Measurements from ENCODE around the gene NUDT4. TPM values are rescaled to one million over a fixed set of nuclear protein-coding genes. Genes with fewer than 3 reads are reported as not detected.
"Not testable (repeated sequence)": the region's sequence is repeated elsewhere in the genome, so short reads cannot be mapped to it uniquely, and the experiment has no call there.

Gene NUDT4
- polyA plus RNA-seq, 4 donors: 15.9 to 80.8 (median 22.4) TPM

GRCh38 chr12:93409343-93410187, 31.8 kb downstream of the NUDT4 start:
- WGBS, 3 donors: 64 to 69% (median 68%) methylated on average over 4 of the region's 4 CpGs
- H3K4me1 ChIP-seq (ENCODE audit: control insufficient read depth in 3 of 3, insufficient read depth in 2 of 3, low read depth in 1 of 3, low read length in 2 of 3); H3K4me3 ChIP-seq (ENCODE audit: low read depth in 1 of 3, low read length in 3 of 3); H3K9me3 ChIP-seq (ENCODE audit: control insufficient read depth in 2 of 2, insufficient read depth in 1 of 2, low read depth in 1 of 2, low read length in 1 of 2); DNase-seq; FAIRE-seq; H3K27ac ChIP-seq (ENCODE audit: low read depth in 1 of 3, low read length in 2 of 3); H3K27me3 ChIP-seq (ENCODE audit: control insufficient read depth in 3 of 3, insufficient read depth in 3 of 3, low read length in 3 of 3): not testable (repeated sequence)
- H3K36me3 ChIP-seq (ENCODE audit: control insufficient read depth in 3 of 3, insufficient read depth in 2 of 3, low read depth in 1 of 3, low read length in 3 of 3): peaks cover 2 to 10% (median 3%) of the 10 kb centered on the region in 3 donors

- not testable (repeated sequence) for H3K27ac ChIP-seq (ENCODE audit: low read depth in 1 of 3, low read length in 2 of 3); H3K9me3 ChIP-seq (ENCODE audit: control insufficient read depth in 2 of 2, insufficient read depth in 1 of 2, low read depth in 1 of 2, low read length in 1 of 2); H3K27me3 ChIP-seq (ENCODE audit: control insufficient read depth in 3 of 3, insufficient read depth in 3 of 3, low read length in 3 of 3); H3K4me3 ChIP-seq (ENCODE audit: low read depth in 1 of 3, low read length in 3 of 3); DNase-seq; H3K4me1 ChIP-seq (ENCODE audit: control insufficient read depth in 3 of 3, insufficient read depth in 2 of 3, low read depth in 1 of 3, low read length in 2 of 3); FAIRE-seq
- 57 to 77% (median 61%) methylated on average over 6 of the region's 6 CpGs for WGBS, 3 donors
- H3K36me3 ChIP-seq (ENCODE audit: control insufficient read depth in 3 of 3, insufficient read depth in 2 of 3, low read depth in 1 of 3, low read length in 3 of 3): peaks cover 2 to 10% (median 3%) of the 10 kb centered on the region in 3 donors
Observed at GRCh38 chr12:93411060-93411459, 33.3 kb downstream of the NUDT4 start.

- H3K36me3 ChIP-seq (ENCODE audit: control insufficient read depth in 3 of 3, insufficient read depth in 2 of 3, low read depth in 1 of 3, low read length in 3 of 3); H3K27me3 ChIP-seq (ENCODE audit: control insufficient read depth in 3 of 3, insufficient read depth in 3 of 3, low read length in 3 of 3); H3K27ac ChIP-seq (ENCODE audit: low read depth in 1 of 3, low read length in 2 of 3); DNase-seq; FAIRE-seq; H3K4me3 ChIP-seq (ENCODE audit: low read depth in 1 of 3, low read length in 3 of 3); H3K9me3 ChIP-seq (ENCODE audit: control insufficient read depth in 2 of 2, insufficient read depth in 1 of 2, low read depth in 1 of 2, low read length in 1 of 2); H3K4me1 ChIP-seq (ENCODE audit: control insufficient read depth in 3 of 3, insufficient read depth in 2 of 3, low read depth in 1 of 3, low read length in 2 of 3): not testable (repeated sequence)
- WGBS, 3 donors: 86 to 95% (median 94%) methylated on average over 8 of the region's 8 CpGs
Observed at GRCh38 chr12:93412396-93412795, 34.7 kb downstream of the NUDT4 start.

GRCh38 chr12:93413064-93413463, 35.3 kb downstream of the NUDT4 start:
- no peak overlapping the region for H3K4me3 ChIP-seq (ENCODE audit: low read depth in 1 of 3, low read length in 3 of 3)
- FAIRE-seq (no peak), DNase-seq (no peak)
- peaks cover 0 to 9% (median 3%) of the 10 kb centered on the region in 3 donors for H3K36me3 ChIP-seq (ENCODE audit: control insufficient read depth in 3 of 3, insufficient read depth in 2 of 3, low read depth in 1 of 3, low read length in 3 of 3)
- 65 to 82% (median 72%) methylated on average over 3 of the region's 3 CpGs for WGBS, 3 donors
- H3K4me1 ChIP-seq (ENCODE audit: control insufficient read depth in 3 of 3, insufficient read depth in 2 of 3, low read depth in 1 of 3, low read length in 2 of 3): peaks cover 0 to 7% (median 0%) of the 10 kb centered on the region in 3 donors
- no peaks in the 10 kb centered on the region for H3K9me3 ChIP-seq (ENCODE audit: control insufficient read depth in 2 of 2, insufficient read depth in 1 of 2, low read depth in 1 of 2, low read length in 1 of 2)
- no peak overlapping the region for H3K27ac ChIP-seq (ENCODE audit: low read depth in 1 of 3, low read length in 2 of 3)
- no peaks in the 10 kb centered on the region for H3K27me3 ChIP-seq (ENCODE audit: control insufficient read depth in 3 of 3, insufficient read depth in 3 of 3, low read length in 3 of 3)

- H3K9me3 ChIP-seq (ENCODE audit: control insufficient read depth in 2 of 2, insufficient read depth in 1 of 2, low read depth in 1 of 2, low read length in 1 of 2): no peaks in the 10 kb centered on the region
- peaks cover 0 to 7% (median 0%) of the 10 kb centered on the region in 3 donors for H3K4me1 ChIP-seq (ENCODE audit: control insufficient read depth in 3 of 3, insufficient read depth in 2 of 3, low read depth in 1 of 3, low read length in 2 of 3)
- peak overlapping the region in 1 of 3 donors; percentile 24 for H3K27ac ChIP-seq (ENCODE audit: low read depth in 1 of 3, low read length in 2 of 3)
- WGBS, 3 donors: 57 to 83% (median 73%) methylated on average over 3 of the region's 3 CpGs
- no peaks in the 10 kb centered on the region for H3K27me3 ChIP-seq (ENCODE audit: control insufficient read depth in 3 of 3, insufficient read depth in 3 of 3, low read length in 3 of 3)
- DNase-seq (no peak), FAIRE-seq (no peak)
- H3K36me3 ChIP-seq (ENCODE audit: control insufficient read depth in 3 of 3, insufficient read depth in 2 of 3, low read depth in 1 of 3, low read length in 3 of 3): peaks cover 0 to 8% (median 0%) of the 10 kb centered on the region in 3 donors
- H3K4me3 ChIP-seq (ENCODE audit: low read depth in 1 of 3, low read length in 3 of 3): no peak overlapping the region
Observed at GRCh38 chr12:93415723-93416464, 38.2 kb downstream of the NUDT4 start.

- DNase-seq (no peak), FAIRE-seq (no peak)
- no peak overlapping the region for H3K27ac ChIP-seq (ENCODE audit: low read depth in 1 of 3, low read length in 2 of 3)
- H3K4me3 ChIP-seq (ENCODE audit: low read depth in 1 of 3, low read length in 3 of 3): no peak overlapping the region
- WGBS, 3 donors: 95 to 97% (median 96%) methylated on average over 4 of the region's 4 CpGs
- no peaks in the 10 kb centered on the region for H3K27me3 ChIP-seq (ENCODE audit: control insufficient read depth in 3 of 3, insufficient read depth in 3 of 3, low read length in 3 of 3)
- H3K36me3 ChIP-seq (ENCODE audit: control insufficient read depth in 3 of 3, insufficient read depth in 2 of 3, low read depth in 1 of 3, low read length in 3 of 3): peaks cover 0 to 3% (median 0%) of the 10 kb centered on the region in 3 donors
- peaks cover 0 to 7% (median 0%) of the 10 kb centered on the region in 3 donors for H3K4me1 ChIP-seq (ENCODE audit: control insufficient read depth in 3 of 3, insufficient read depth in 2 of 3, low read depth in 1 of 3, low read length in 2 of 3)
- H3K9me3 ChIP-seq (ENCODE audit: control insufficient read depth in 2 of 2, insufficient read depth in 1 of 2, low read depth in 1 of 2, low read length in 1 of 2): no peaks in the 10 kb centered on the region
Observed at GRCh38 chr12:93417967-93418480, 40.3 kb downstream of the NUDT4 start.

GRCh38 chr12:93419388-93420034, 41.8 kb downstream of the NUDT4 start:
- H3K36me3 ChIP-seq (ENCODE audit: control insufficient read depth in 3 of 3, insufficient read depth in 2 of 3, low read depth in 1 of 3, low read length in 3 of 3): peaks cover 0 to 3% (median 0%) of the 10 kb centered on the region in 3 donors
- no peak overlapping the region for H3K4me3 ChIP-seq (ENCODE audit: low read depth in 1 of 3, low read length in 3 of 3)
- DNase-seq (peak; percentile 61 to 65), FAIRE-seq (peak; percentile 57)
- peaks cover 0 to 9% (median 0%) of the 10 kb centered on the region in 3 donors for H3K4me1 ChIP-seq (ENCODE audit: control insufficient read depth in 3 of 3, insufficient read depth in 2 of 3, low read depth in 1 of 3, low read length in 2 of 3)
- no peaks in the 10 kb centered on the region for H3K9me3 ChIP-seq (ENCODE audit: control insufficient read depth in 2 of 2, insufficient read depth in 1 of 2, low read depth in 1 of 2, low read length in 1 of 2)
- H3K27ac ChIP-seq (ENCODE audit: low read depth in 1 of 3, low read length in 2 of 3): no peak overlapping the region
- no peaks in the 10 kb centered on the region for H3K27me3 ChIP-seq (ENCODE audit: control insufficient read depth in 3 of 3, insufficient read depth in 3 of 3, low read length in 3 of 3)
- 16 to 38% (median 21%) methylated on average over 1 of the region's 1 CpG for WGBS, 3 donors

GRCh38 chr12:93422050-93422449, 44.3 kb downstream of the NUDT4 start:
- no peak for FAIRE-seq
- no peaks in the 10 kb centered on the region for H3K27me3 ChIP-seq (ENCODE audit: control insufficient read depth in 3 of 3, insufficient read depth in 3 of 3, low read length in 3 of 3)
- H3K4me1 ChIP-seq (ENCODE audit: control insufficient read depth in 3 of 3, insufficient read depth in 2 of 3, low read depth in 1 of 3, low read length in 2 of 3): peaks cover 4 to 10% (median 6%) of the 10 kb centered on the region in 3 donors
- WGBS, 3 donors: 61 to 71% (median 63%) methylated on average over 2 of the region's 2 CpGs
- H3K27ac ChIP-seq (ENCODE audit: low read depth in 1 of 3, low read length in 2 of 3): no peak overlapping the region
- peaks cover 0 to 3% (median 0%) of the 10 kb centered on the region in 3 donors for H3K36me3 ChIP-seq (ENCODE audit: control insufficient read depth in 3 of 3, insufficient read depth in 2 of 3, low read depth in 1 of 3, low read length in 3 of 3)
- H3K9me3 ChIP-seq (ENCODE audit: control insufficient read depth in 2 of 2, insufficient read depth in 1 of 2, low read depth in 1 of 2, low read length in 1 of 2): no peaks in the 10 kb centered on the region
- no peak overlapping the region for H3K4me3 ChIP-seq (ENCODE audit: low read depth in 1 of 3, low read length in 3 of 3)
- DNase-seq: no peak

Measured in small intestine (tissue), 7 donors.